NB4 (cell line): ENCODE data around the gene TTLL13.

Experiments used
- CTCF ChIP-seq: IDR thresholded peaks from one replicate; pipeline ENCODE4 v1.5.1; 2012; ENCODE audit warnings: low read depth, low read length
- MYC ChIP-seq: IDR thresholded peaks from 2 replicates; pipeline ENCODE4 v1.6.1; 2011; ENCODE audit warnings: low read depth, low read length
- POLR2A ChIP-seq: IDR thresholded peaks from 2 replicates; pipeline ENCODE4 v1.6.1; 2011; ENCODE audit warnings: mild to moderate bottlenecking; ENCODE audit not compliant: insufficient read length; ENCODE audit errors: extremely low read depth

GRCh38 chr15:90222547-90222946 is 26.8 kb upstream of the TTLL13 start:
- TF ChIP-seq POLR2A, result no peak
- no peak for TF ChIP-seq CTCF
- TF ChIP-seq MYC, result no peak
